NOMO-1 treated with DMSO at 0.1 percent for 48 hours (cell line): ENCODE measurements around the gene YWHAB.
A peak's percentile ranks its signal among the peaks of the same experiment; 100 is the strongest.
"Not testable (repeated sequence)": the region's sequence is repeated elsewhere in the genome, so short reads cannot be mapped to it uniquely, and the experiment has no call there.

ENCODE experiments used
- DNase-seq: peaks from one replicate; lab custom pipeline; 2025; ENCODE audit not compliant: unreplicated experiment; lab: John Stamatoyannopoulos, UW

YWHAB gene

GRCh38 chr20:44866703-44867335 lies 18.7 kb upstream of the YWHAB start:
- DNase-seq: no peak

GRCh38 chr20:44869471-44869870 lies 16.0 kb upstream of the YWHAB start:
- no peak for DNase-seq

GRCh38 chr20:44882360-44882759 lies 3.1 kb upstream of the YWHAB start:
- DNase-seq: not testable (repeated sequence)

GRCh38 chr20:44883214-44883902 lies 2.1 kb upstream of the YWHAB start:
- no peak for DNase-seq

GRCh38 chr20:44884907-44885391 lies 556 bp upstream of the YWHAB start:
- DNase-seq: no peak

GRCh38 chr20:44886266-44886651 lies 754 bp downstream of the YWHAB start:
- DNase-seq: no peak

GRCh38 chr20:44886828-44887227 lies 1.3 kb downstream of the YWHAB start:
- no peak for DNase-seq

- DNase-seq: no peak
Observed at GRCh38 chr20:44887466-44887865, 2.0 kb downstream of the YWHAB start.

- peak; percentile 18 for DNase-seq
Observed at GRCh38 chr20:44888226-44889103, 3.0 kb downstream of the YWHAB start.

GRCh38 chr20:44891826-44892225 lies 6.3 kb downstream of the YWHAB start:
- DNase-seq: no peak

- peak; percentile 7 for DNase-seq
Observed at GRCh38 chr20:44894959-44895358, 9.5 kb downstream of the YWHAB start.

- DNase-seq: peak; percentile 96
Observed at GRCh38 chr20:44896583-44896982, 11.1 kb downstream of the YWHAB start.

- DNase-seq: peak; percentile 45
Observed at GRCh38 chr20:44897133-44897532, 11.6 kb downstream of the YWHAB start.

- DNase-seq: peak; percentile 15
Observed at GRCh38 chr20:44900231-44900854, 14.8 kb downstream of the YWHAB start.

GRCh38 chr20:44901974-44902373 lies 16.5 kb downstream of the YWHAB start:
- no peak for DNase-seq

GRCh38 chr20:44904377-44904776 lies 18.9 kb downstream of the YWHAB start:
- no peak for DNase-seq

GRCh38 chr20:44908987-44909871 lies 23.7 kb downstream of the YWHAB start:
- DNase-seq: no peak

- peak; percentile 29 for DNase-seq
Observed at GRCh38 chr20:44909872-44910689, 24.6 kb downstream of the YWHAB start, which contains the start of gene PABPC1L. PABPC1L (plus strand) TSS chr20:44910060; CDS start chr20:44910144, 84 bp downstream.

GRCh38 chr20:44910690-44911262 lies 25.3 kb downstream of the YWHAB start:
- DNase-seq: no peak
